ENCODE results near the gene TPO. TPM values are rescaled to one million over a fixed set of nuclear protein-coding genes. Genes with fewer than 3 reads are reported as not detected.

TPO gene
- polyA plus RNA-seq, 1 donor from 2014 or later: not detected

DNA sequence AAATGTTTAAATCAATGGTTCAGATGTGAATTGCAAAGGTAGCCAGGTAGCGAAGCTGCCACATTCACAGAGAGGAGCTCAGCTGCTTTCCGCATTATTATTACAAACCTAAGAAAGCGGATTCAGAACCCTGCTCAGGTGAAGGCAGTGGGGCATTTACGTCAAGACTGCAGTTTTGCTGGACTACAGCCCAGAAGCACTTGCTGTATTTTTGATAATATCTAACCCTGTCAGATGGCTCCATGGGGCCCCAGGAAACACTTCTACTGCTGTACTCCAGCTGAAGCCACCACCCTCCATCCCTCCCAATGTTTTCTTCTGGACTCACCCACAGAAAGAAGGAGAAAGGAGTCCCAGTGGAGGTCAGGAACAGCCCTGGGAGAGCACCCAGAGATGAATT, 96.9 kb downstream of the TPO start:
- no peaks in the 10 kb centered on the region for H3K36me3 ChIP-seq (ENCODE audit: insufficient read depth, low read length)
- H2AFZ ChIP-seq (ENCODE audit: low read depth, low read length): no peak overlapping the region
- H3F3A ChIP-seq (ENCODE audit: insufficient read depth, low read length, poor library complexity, severe bottlenecking): no peaks in the 10 kb centered on the region
- no peak overlapping the region for H3K4me3 ChIP-seq (ENCODE audit: low read length)
- no peaks in the 10 kb centered on the region for H3K9me2 ChIP-seq (ENCODE audit: insufficient read depth, low read length)
- no peak overlapping the region for H3K4me2 ChIP-seq (ENCODE audit: low read length)
- H3K27me3 ChIP-seq (ENCODE audit: insufficient read depth, low read depth, low read length): no peaks in the 10 kb centered on the region
- no peaks in the 10 kb centered on the region for H3K9me3 ChIP-seq (ENCODE audit: low read length)
- no peak overlapping the region for H3K9ac ChIP-seq (ENCODE audit: low read length)
- H3K27ac ChIP-seq (ENCODE audit: low read length): no peak overlapping the region
- TF ChIP-seq EZH2 (IDR thresholded peaks at IDR 0.05; ENCODE audit: borderline replicate concordance, insufficient read depth, low read length, poor library complexity, severe bottlenecking): no peak
- no peak for TF ChIP-seq RAD21 (conservative IDR thresholded peaks at IDR 0.05)
- TF ChIP-seq, protein P1, sequence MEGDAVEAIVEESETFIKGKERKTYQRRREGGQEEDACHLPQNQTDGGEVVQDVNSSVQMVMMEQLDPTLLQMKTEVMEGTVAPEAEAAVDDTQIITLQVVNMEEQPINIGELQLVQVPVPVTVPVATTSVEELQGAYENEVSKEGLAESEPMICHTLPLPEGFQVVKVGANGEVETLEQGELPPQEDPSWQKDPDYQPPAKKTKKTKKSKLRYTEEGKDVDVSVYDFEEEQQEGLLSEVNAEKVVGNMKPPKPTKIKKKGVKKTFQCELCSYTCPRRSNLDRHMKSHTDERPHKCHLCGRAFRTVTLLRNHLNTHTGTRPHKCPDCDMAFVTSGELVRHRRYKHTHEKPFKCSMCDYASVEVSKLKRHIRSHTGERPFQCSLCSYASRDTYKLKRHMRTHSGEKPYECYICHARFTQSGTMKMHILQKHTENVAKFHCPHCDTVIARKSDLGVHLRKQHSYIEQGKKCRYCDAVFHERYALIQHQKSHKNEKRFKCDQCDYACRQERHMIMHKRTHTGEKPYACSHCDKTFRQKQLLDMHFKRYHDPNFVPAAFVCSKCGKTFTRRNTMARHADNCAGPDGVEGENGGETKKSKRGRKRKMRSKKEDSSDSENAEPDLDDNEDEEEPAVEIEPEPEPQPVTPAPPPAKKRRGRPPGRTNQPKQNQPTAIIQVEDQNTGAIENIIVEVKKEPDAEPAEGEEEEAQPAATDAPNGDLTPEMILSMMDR (IDR thresholded peaks at IDR 0.05; ENCODE audit: poor library complexity, severe bottlenecking): no peak
- no peak for TF ChIP-seq POLR2AphosphoS5 (IDR thresholded peaks at IDR 0.05)
- no peak for TF ChIP-seq SMC3 (conservative IDR thresholded peaks at IDR 0.05; ENCODE audit: poor library complexity)
- no peak for TF ChIP-seq TAF1 (IDR thresholded peaks at IDR 0.05; ENCODE audit: low read depth)
- no peak for TF ChIP-seq EP300 (conservative IDR thresholded peaks at IDR 0.05; ENCODE audit: poor library complexity, severe bottlenecking)
- TF ChIP-seq MXI1 (conservative IDR thresholded peaks at IDR 0.05; ENCODE audit: poor library complexity, severe bottlenecking): no peak
- TF ChIP-seq, protein P2, sequence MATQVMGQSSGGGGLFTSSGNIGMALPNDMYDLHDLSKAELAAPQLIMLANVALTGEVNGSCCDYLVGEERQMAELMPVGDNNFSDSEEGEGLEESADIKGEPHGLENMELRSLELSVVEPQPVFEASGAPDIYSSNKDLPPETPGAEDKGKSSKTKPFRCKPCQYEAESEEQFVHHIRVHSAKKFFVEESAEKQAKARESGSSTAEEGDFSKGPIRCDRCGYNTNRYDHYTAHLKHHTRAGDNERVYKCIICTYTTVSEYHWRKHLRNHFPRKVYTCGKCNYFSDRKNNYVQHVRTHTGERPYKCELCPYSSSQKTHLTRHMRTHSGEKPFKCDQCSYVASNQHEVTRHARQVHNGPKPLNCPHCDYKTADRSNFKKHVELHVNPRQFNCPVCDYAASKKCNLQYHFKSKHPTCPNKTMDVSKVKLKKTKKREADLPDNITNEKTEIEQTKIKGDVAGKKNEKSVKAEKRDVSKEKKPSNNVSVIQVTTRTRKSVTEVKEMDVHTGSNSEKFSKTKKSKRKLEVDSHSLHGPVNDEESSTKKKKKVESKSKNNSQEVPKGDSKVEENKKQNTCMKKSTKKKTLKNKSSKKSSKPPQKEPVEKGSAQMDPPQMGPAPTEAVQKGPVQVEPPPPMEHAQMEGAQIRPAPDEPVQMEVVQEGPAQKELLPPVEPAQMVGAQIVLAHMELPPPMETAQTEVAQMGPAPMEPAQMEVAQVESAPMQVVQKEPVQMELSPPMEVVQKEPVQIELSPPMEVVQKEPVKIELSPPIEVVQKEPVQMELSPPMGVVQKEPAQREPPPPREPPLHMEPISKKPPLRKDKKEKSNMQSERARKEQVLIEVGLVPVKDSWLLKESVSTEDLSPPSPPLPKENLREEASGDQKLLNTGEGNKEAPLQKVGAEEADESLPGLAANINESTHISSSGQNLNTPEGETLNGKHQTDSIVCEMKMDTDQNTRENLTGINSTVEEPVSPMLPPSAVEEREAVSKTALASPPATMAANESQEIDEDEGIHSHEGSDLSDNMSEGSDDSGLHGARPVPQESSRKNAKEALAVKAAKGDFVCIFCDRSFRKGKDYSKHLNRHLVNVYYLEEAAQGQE (IDR thresholded peaks at IDR 0.05; ENCODE audit: borderline replicate concordance): no peak
- no peaks in the 10 kb centered on the region for H4K20me1 ChIP-seq (ENCODE audit: insufficient read depth)
- no peaks in the 10 kb centered on the region for H3K79me2 ChIP-seq (replicated peaks; ENCODE audit: insufficient read depth, low read length)

DNA sequence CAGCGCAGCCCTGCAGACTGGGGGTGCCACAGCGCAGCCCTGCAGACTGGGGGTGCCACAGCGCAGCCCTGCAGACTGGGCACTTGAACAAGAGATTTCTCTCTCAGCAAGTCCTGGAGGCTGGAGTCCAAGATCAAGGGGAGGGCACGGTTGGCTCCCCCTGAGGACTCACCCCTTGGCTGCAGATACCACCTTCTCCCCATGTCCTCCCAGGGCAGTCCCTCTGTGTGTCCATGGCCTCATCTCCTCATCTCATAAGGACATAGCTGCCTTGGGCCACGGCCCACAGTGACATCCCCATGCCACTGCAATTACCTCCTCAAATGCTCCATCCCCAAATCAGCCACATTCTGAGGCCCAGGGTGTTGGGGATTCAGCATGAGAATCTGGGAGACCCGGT, 98.2 kb downstream of the TPO start:
- TF ChIP-seq SMC3 (conservative IDR thresholded peaks at IDR 0.05; ENCODE audit: poor library complexity): no peak
- no peak for TF ChIP-seq TAF1 (IDR thresholded peaks at IDR 0.05; ENCODE audit: low read depth)
- TF ChIP-seq, protein P2 (IDR thresholded peaks at IDR 0.05; ENCODE audit: borderline replicate concordance): no peak
- TF ChIP-seq RAD21 (conservative IDR thresholded peaks at IDR 0.05): no peak
- TF ChIP-seq EZH2 (IDR thresholded peaks at IDR 0.05; ENCODE audit: borderline replicate concordance, insufficient read depth, low read length, poor library complexity, severe bottlenecking): no peak
- TF ChIP-seq MXI1 (conservative IDR thresholded peaks at IDR 0.05; ENCODE audit: poor library complexity, severe bottlenecking): no peak
- TF ChIP-seq, protein P1 (IDR thresholded peaks at IDR 0.05; ENCODE audit: poor library complexity, severe bottlenecking): no peak
- TF ChIP-seq POLR2AphosphoS5 (IDR thresholded peaks at IDR 0.05): no peak
- TF ChIP-seq EP300 (conservative IDR thresholded peaks at IDR 0.05; ENCODE audit: poor library complexity, severe bottlenecking): no peak
- Histone ChIP-seq H3F3A (ENCODE audit: insufficient read depth, low read length, poor library complexity, severe bottlenecking) (no peaks in the 10 kb centered on the region), H3K36me3 (ENCODE audit: insufficient read depth, low read length) (no peaks in the 10 kb centered on the region), H3K27me3 (ENCODE audit: insufficient read depth, low read depth, low read length) (no peaks in the 10 kb centered on the region), H3K9me3 (ENCODE audit: low read length) (no peaks in the 10 kb centered on the region), H3K9ac (ENCODE audit: low read length) (no peak overlapping the region), H3K79me2 (replicated peaks; ENCODE audit: insufficient read depth, low read length) (no peaks in the 10 kb centered on the region), H3K4me2 (ENCODE audit: low read length) (no peak overlapping the region), H4K20me1 (ENCODE audit: insufficient read depth) (no peaks in the 10 kb centered on the region), H3K9me2 (ENCODE audit: insufficient read depth, low read length) (no peaks in the 10 kb centered on the region), H3K4me3 (ENCODE audit: low read length) (no peak overlapping the region), H2AFZ (ENCODE audit: low read depth, low read length) (no peak overlapping the region), H3K27ac (ENCODE audit: low read length) (no peak overlapping the region)
